Smooth muscle cell (in vitro differentiated cells): ENCODE measurements around the gene LAMA4. TPM values are rescaled to one million over a fixed set of nuclear protein-coding genes. Genes with fewer than 3 reads are reported as not detected.

Experiments used
- DNase-seq: peaks from one replicate; lab custom pipeline; 2025; ENCODE audit not compliant: unreplicated experiment; lab: John Stamatoyannopoulos, UW
- H2AFZ ChIP-seq: fragments of 200-600 bp; sonication (generic); 2 replicates; pipeline ENCODE4 v1.6.0; 2016; ENCODE audit warnings: antibody characterized with exemption, low read depth, mild to moderate bottlenecking
- H3F3A ChIP-seq: fragments of 200-600 bp; sonication (generic); 2 replicates; pipeline ENCODE4 v1.6.0; 2017; ENCODE audit warnings: antibody characterized with exemption, low read depth
- H3K27ac ChIP-seq: fragments of 200-600 bp; sonication (generic); 2 replicates; pipeline ENCODE4 v1.5.1; 2016; ENCODE audit warnings: low read depth, mild to moderate bottlenecking
- H3K27me3 ChIP-seq: fragments of 200-600 bp; sonication (generic); 2 replicates; pipeline ENCODE4 v1.6.1; 2016; ENCODE audit warnings: low read depth, mild to moderate bottlenecking
- H3K36me3 ChIP-seq: fragments of 200-600 bp; sonication (generic); 2 replicates; pipeline ENCODE4 v1.5.1; 2016; ENCODE audit warnings: low read depth
- H3K4me1 ChIP-seq: fragments of 200-600 bp; sonication (generic); 2 replicates; pipeline ENCODE4 v1.5.1; 2016; ENCODE audit warnings: low read depth
- H3K4me2 ChIP-seq: fragments of 200-600 bp; sonication (generic); 2 replicates; pipeline ENCODE4 v1.6.0; 2016; ENCODE audit warnings: mild to moderate bottlenecking
- H3K4me3 ChIP-seq: fragments of 200-600 bp; sonication (generic); 2 replicates; pipeline ENCODE4 v1.5.1; 2016; ENCODE audit warnings: mild to moderate bottlenecking
- H3K79me2 ChIP-seq: fragments of 200-600 bp; sonication (generic); 2 replicates; pipeline ENCODE4 v1.6.0; 2016; ENCODE audit warnings: low read depth, mild to moderate bottlenecking
- H3K9ac ChIP-seq: fragments of 200-600 bp; sonication (generic); 2 replicates; pipeline ENCODE4 v1.6.0; 2016; ENCODE audit warnings: low read depth
- H3K9me3 ChIP-seq: fragments of 200-600 bp; sonication (generic); replicated peaks from 2 replicates; pipeline ENCODE4 v1.5.1; 2016; ENCODE audit warnings: low read depth
- H4K20me1 ChIP-seq: fragments of 200-600 bp; sonication (generic); 2 replicates; pipeline ENCODE4 v1.6.0; 2016; ENCODE audit warnings: low read depth
- WGBS: methylation state at CpG from one replicate; pipeline ENCODE4 v1.1.7; 2016; ENCODE audit warnings: low lambda C conversion rate; 5-methylcytosine and 5-hydroxymethylcytosine counted together
- polyA plus RNA-seq: library from polyadenylated mRNA; unstranded; fragments of >200 nt; fragmentation: Nextera tagmentation; extraction: Ambion mirVana; gene quantifications from 2 replicates; pipeline ENCODE4 v1.2.1, GENCODE V29; 2016
- total RNA-seq: library from RNA; depleted of rRNA; stranded (reverse); fragments of >200 nt; gene quantifications from 2 replicates; pipeline ENCODE4 v1.2.3, GENCODE V29; 2014
- TF ChIP-seq, protein P1 (sequence below): fragments of 200-600 bp; sonication (generic); IDR thresholded peaks from 2 replicates; pipeline ENCODE4 v1.5.1; 2017; ENCODE audit warnings: borderline replicate concordance, mild to moderate bottlenecking, antibody characterized with exemption; ENCODE audit not compliant: insufficient read depth, poor library complexity, severe bottlenecking

LAMA4 gene
- total and polyA plus RNA-seq, 2 experiments from 2014 or later, result 9.1 to 29.4 TPM

DNA sequence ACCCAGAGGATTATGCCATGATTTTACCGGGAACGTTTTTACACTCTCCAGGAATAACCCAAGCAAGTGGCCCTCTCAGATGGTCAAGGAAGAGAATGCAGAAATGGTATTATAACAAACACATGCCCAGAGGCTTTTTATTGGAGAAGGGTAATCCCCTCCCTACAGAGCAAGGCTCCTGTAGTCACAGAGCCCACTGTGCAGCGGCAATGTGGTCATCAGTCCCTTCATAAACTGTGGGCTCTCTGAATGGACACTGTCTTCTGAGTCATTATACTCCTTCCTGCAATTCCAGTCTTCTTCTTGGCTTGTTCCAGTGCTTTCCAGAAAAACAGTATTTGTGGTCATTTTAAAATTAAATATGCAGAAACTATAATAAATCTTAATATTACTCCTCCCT is 74.7 kb downstream of the LAMA4 start:
- no peak overlapping the region for H3K4me3 ChIP-seq
- peaks cover 4% of the 10 kb centered on the region for H3K27me3 ChIP-seq
- TF ChIP-seq, protein P1, sequence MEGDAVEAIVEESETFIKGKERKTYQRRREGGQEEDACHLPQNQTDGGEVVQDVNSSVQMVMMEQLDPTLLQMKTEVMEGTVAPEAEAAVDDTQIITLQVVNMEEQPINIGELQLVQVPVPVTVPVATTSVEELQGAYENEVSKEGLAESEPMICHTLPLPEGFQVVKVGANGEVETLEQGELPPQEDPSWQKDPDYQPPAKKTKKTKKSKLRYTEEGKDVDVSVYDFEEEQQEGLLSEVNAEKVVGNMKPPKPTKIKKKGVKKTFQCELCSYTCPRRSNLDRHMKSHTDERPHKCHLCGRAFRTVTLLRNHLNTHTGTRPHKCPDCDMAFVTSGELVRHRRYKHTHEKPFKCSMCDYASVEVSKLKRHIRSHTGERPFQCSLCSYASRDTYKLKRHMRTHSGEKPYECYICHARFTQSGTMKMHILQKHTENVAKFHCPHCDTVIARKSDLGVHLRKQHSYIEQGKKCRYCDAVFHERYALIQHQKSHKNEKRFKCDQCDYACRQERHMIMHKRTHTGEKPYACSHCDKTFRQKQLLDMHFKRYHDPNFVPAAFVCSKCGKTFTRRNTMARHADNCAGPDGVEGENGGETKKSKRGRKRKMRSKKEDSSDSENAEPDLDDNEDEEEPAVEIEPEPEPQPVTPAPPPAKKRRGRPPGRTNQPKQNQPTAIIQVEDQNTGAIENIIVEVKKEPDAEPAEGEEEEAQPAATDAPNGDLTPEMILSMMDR, result no peak
- no peaks in the 10 kb centered on the region for H4K20me1 ChIP-seq
- no peak overlapping the region for H3K27ac ChIP-seq
- DNase-seq, result no peak
- 81% methylated on average over 3 of the region's 3 CpGs for WGBS
- no peaks in the 10 kb centered on the region for H3F3A ChIP-seq
- H3K79me2 ChIP-seq, result no peaks in the 10 kb centered on the region
- H2AFZ ChIP-seq, result no peak overlapping the region
- no peaks in the 10 kb centered on the region for H3K9me3 ChIP-seq
- H3K4me1 ChIP-seq, result peaks cover 2% of the 10 kb centered on the region
- no peak overlapping the region for H3K4me2 ChIP-seq
- H3K9ac ChIP-seq, result no peak overlapping the region
- H3K36me3 ChIP-seq, result no peaks in the 10 kb centered on the region

DNA sequence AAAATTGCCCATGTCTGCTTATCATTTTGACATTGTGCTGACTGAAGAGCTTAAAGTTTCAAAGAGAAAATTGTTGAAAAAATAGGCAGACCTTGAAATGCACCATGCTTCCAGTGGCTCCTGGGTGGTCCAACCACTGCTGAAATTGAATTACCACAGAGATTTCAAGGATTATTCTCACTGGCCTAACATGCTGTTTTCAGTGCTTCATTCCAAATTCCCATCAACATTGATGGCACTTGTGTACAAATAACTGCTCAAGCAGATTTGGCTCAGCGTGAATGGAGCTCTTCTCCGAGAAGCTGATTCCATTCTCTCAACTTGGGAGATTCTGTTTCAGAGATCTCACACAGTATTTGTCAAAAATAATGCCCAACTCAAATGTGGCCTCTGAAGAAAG is 75.5 kb downstream of the LAMA4 start:
- DNase-seq, result no peak
- no peak overlapping the region for H2AFZ ChIP-seq
- 80% methylated on average over 2 of the region's 2 CpGs for WGBS
- TF ChIP-seq, protein P1, result no peak
- no peak overlapping the region for H3K9ac ChIP-seq
- no peaks in the 10 kb centered on the region for H3F3A ChIP-seq
- no peaks in the 10 kb centered on the region for H3K4me1 ChIP-seq
- H3K9me3 ChIP-seq, result no peaks in the 10 kb centered on the region
- H3K4me3 ChIP-seq, result no peak overlapping the region
- H3K36me3 ChIP-seq, result no peaks in the 10 kb centered on the region
- H4K20me1 ChIP-seq, result no peaks in the 10 kb centered on the region
- no peak overlapping the region for H3K27ac ChIP-seq
- H3K79me2 ChIP-seq, result no peaks in the 10 kb centered on the region
- H3K27me3 ChIP-seq, result peaks cover 4% of the 10 kb centered on the region
- no peak overlapping the region for H3K4me2 ChIP-seq

DNA sequence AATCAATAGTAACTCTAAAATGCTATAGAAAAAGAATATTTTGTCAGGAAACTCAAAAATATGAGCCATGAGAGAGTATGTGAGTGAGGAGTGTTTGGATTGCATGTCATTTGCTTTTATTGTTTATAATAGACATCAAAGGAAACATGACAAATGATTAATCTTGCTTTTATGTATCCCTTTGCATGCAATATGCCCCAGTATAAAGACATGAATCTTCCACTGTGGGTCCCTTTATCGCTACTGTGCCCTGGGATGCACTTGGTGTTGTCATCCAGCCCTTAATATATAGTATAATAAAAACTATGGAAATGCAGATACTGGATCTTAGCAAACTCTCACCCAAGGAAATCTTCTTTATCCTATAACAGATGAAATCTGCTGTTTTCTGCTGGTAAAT is 77.3 kb downstream of the LAMA4 start:
- no peak overlapping the region for H3K4me2 ChIP-seq
- no peak overlapping the region for H3K4me3 ChIP-seq
- no peak overlapping the region for H3K9ac ChIP-seq
- TF ChIP-seq, protein P1, result no peak
- H3K4me1 ChIP-seq, result no peaks in the 10 kb centered on the region
- H4K20me1 ChIP-seq, result no peaks in the 10 kb centered on the region
- H3K27me3 ChIP-seq, result peaks cover 5% of the 10 kb centered on the region
- WGBS, result 100% methylated on average over 1 of the region's 1 CpG
- H3F3A ChIP-seq, result no peaks in the 10 kb centered on the region
- H3K27ac ChIP-seq, result no peak overlapping the region
- no peaks in the 10 kb centered on the region for H3K9me3 ChIP-seq
- no peaks in the 10 kb centered on the region for H3K79me2 ChIP-seq
- no peak overlapping the region for H2AFZ ChIP-seq
- no peak for DNase-seq
- H3K36me3 ChIP-seq, result no peaks in the 10 kb centered on the region

DNA sequence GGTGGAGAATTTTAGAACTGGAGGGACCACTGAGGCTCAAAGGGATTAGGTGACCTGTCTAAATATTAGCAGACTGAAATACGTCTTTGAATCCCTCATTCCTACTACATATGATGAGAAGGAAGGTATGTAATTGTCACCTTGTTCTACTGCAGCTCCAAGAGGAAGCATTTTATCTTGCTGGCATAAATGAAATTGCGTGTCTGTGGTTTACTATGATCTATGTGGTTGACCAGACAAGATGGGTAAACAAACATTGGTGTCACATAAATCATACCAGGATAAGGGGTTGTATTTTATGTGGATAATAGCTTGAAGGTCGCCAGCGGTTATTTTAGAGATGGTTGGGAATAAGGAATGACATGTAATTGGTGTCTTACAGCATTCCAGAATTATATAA is 78.2 kb downstream of the LAMA4 start:
- H3F3A ChIP-seq, result no peaks in the 10 kb centered on the region
- H3K27ac ChIP-seq, result no peak overlapping the region
- H3K9ac ChIP-seq, result no peak overlapping the region
- H2AFZ ChIP-seq, result no peak overlapping the region
- H3K4me1 ChIP-seq, result no peaks in the 10 kb centered on the region
- H3K79me2 ChIP-seq, result no peaks in the 10 kb centered on the region
- H4K20me1 ChIP-seq, result no peaks in the 10 kb centered on the region
- no peak for DNase-seq
- no peaks in the 10 kb centered on the region for H3K9me3 ChIP-seq
- 47% methylated on average over 4 of the region's 4 CpGs for WGBS
- no peak overlapping the region for H3K4me3 ChIP-seq
- H3K27me3 ChIP-seq, result peaks cover 14% of the 10 kb centered on the region
- H3K36me3 ChIP-seq, result no peaks in the 10 kb centered on the region
- no peak overlapping the region for H3K4me2 ChIP-seq
- TF ChIP-seq, protein P1, result no peak
